Activated CD8-positive, alpha-beta memory T cell treated with anti-CD3 and anti-CD28 coated beads, Interleukin-2, amount 50 U/mL, for 24 hours (primary cell): ENCODE results near the gene SHROOM3.

Source experiments
- DNase-seq: peaks from one replicate; pipeline ENCODE4 v3.0.0-alpha.2; 2020; ENCODE audit errors: extremely low read depth

Gene SHROOM3

DNA sequence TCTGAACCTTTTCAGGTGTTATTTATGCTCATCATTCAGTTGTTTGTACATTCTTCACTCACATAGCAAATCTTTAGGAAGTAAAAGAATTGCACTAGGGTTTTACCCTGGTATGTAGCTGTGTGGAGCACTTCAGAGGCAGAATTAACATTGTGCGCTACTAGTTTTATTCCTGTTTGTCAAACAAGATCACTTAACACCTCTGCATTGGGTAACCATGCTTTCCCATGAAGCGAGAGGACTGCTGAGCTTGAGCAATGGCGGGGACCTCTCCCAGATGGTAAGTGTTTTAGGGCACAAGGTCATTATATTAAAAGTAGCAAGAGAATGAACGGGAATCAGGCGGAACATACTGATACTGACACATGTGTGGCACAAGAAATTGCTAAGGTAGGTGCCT lies 59.2 kb downstream of the SHROOM3 start:
- no peak for DNase-seq

DNA sequence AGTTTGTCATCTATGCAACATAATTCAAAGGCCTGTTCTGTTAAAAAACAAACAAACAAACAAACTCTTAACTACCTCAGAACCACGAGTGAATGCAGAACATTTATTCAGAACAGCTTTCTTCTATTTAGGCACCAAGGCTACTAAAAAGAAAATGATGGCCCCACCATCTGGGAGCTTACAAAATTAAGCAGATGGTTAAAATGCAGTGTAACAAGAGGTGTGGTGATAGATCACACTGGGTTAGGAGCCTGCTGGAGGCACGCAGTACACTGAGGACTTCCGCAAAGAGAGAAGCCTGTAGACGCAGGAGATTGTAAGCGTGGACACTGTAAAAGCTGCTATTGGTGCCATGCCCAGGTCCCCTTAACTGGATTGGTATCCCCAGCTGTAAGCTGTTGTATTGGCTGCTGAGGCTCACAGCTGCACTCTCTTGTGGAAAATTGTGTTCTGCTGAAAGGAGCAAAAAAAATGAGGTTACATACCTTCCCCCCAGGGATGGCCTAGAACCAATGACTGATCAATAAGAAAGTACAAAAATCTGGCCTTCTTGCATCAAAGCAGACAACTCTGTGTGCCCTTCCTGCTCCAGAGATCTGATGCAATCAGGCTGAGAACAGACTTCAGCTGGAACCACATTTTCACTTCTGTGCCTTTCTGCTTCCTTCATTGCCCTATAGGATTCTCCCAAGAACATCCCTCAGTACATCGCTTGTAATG lies 60.0 kb downstream of the SHROOM3 start:
- no peak for DNase-seq

DNA sequence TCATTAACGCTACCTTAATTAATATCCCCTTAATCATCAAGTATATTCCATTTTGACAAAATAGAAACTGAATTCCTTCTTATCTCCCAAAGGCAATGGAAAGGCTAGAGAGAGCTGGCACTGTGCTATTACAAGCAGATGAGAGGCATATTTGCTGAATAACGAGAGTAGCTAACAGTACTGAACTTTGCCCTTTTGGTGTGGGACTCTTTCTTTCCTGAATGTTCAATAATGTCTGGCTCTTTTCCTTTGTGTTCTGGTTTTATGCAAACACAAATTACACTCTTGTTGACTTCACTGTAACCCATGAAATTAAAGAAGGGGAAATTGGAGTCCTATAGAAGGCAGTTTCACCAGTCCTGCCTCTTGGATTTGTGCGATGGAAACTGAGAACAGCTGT lies 63.5 kb downstream of the SHROOM3 start:
- no peak for DNase-seq

DNA sequence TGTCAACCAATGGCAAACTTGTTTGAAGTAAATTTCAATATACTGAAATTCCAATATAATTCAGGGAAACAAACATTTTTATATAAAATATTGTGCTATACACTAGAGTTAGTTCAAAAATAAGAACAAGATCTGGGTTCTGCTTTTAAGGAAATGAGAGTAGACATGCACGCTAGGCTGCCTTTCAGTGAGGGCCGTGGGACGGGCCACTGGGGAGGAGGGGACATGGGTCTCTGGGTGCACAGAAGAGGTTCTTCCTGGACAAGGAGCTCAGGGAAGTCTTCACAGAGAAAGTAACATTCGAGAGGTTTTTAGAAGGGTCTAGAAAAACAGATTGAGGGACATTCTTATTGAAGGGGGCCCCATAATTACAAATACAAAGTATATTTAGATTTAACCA lies 64.4 kb downstream of the SHROOM3 start:
- DNase-seq: no peak

DNA sequence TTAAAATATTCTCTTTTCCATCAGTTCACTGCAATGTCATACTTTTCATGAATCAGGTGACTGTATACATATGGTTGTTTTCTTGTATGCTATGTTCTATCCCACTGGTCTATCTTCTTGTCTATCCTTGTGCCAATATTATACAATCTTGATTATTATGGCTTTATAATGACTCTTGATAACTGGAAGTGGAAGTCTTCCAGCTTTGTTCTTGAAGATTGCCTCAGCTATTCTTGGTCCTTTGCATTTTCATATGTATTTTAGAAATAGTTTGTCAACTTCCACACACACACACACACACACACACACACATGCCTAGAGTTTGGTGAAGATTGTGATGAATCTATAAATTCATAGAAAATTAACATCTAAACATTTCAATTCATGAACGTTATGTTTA lies 67.9 kb downstream of the SHROOM3 start:
- no peak for DNase-seq

DNA sequence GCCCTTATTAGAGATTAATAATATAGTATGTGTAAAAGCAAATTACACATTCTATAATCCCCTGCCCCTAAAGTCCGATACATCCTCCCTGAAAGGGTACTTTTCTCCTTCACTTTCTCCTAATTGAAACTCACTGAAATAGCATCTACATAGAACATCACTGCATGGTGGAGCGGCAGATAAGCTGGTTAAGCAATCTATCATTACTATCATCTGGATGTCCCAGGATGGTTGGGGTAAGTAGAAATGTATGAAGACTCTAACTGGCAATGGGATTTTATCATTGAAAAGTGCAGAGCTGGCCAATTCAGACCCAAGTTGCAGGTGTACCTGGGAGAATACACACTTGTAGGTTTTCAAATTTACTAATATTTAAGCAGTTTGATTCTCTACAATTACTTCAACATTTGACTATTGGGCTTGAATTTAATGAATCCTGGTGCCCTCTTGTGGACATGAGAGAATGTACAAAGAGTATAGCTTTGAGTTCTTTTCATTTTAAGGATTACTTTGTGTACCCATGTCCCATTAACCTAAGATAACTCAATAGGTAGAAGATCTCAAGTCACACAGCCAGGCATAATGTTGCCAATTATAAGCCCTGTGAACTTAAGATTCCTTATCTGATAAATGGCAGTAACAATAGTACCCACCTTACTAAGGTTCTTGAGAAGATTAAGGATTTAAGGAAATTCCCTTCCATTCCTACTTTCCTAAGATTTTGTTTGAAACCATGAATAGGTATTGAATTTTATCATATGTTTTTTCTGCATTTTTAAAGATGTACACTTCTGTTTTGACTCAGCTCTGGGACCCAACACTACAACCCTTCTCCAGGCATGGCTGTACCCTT lies 69.8 kb downstream of the SHROOM3 start:
- DNase-seq: no peak

DNA sequence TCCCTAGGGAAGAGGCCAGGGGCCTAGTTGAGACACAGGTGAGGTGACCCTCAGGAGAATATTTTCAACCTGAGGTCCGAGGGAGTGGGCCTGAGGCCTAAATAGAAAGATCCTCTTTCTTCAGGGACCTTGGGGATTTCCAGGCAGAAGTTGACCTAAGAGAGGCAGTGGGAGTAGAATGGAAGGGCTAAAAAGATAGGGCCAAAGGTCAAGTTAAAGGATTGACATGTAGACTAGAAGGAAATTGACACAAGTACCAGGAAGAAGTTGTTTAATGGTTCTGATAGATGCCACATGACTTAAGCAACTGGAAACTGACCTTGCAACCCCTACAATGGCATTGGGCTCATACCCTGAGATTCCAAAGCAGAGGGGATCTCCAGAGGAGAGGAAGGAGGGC lies 76.9 kb downstream of the SHROOM3 start:
- no peak for DNase-seq

DNA sequence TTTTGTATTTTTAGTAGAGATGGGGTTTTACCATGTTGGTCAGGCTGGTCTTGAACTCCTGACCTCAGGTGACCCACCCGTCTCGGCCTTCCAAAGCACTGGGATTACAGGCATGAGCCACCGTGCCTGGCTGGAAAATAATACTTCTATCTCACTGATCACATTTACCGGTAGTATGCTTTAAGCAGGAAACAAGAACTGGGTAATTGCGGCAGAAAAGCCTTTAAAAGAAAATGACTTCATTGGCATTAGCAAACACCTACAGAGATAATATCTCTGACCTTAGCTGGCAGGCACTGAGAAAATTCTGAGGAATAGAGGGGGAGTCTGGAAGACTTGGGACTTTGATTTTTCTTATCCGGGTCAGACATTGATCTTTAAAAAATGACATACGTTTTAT lies 78.5 kb downstream of the SHROOM3 start:
- no peak for DNase-seq

DNA sequence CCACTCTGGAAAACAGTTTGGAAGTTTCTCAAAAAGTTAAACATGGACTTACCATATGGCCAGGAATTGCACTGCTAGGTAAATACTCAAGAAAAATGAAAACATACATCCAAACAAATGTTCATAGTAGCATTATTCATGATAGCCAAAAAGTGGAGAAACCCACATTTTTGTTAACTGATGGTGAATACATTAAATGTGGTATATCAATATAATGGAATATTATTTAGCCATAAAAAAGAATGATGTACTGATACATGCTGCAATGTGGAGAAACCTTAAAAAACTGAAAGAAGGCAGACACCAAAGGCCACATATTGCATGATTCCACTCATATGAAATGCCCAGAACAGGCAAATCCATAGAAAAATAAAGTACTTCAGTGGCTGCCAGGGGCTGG lies 79.1 kb downstream of the SHROOM3 start:
- no peak for DNase-seq

DNA sequence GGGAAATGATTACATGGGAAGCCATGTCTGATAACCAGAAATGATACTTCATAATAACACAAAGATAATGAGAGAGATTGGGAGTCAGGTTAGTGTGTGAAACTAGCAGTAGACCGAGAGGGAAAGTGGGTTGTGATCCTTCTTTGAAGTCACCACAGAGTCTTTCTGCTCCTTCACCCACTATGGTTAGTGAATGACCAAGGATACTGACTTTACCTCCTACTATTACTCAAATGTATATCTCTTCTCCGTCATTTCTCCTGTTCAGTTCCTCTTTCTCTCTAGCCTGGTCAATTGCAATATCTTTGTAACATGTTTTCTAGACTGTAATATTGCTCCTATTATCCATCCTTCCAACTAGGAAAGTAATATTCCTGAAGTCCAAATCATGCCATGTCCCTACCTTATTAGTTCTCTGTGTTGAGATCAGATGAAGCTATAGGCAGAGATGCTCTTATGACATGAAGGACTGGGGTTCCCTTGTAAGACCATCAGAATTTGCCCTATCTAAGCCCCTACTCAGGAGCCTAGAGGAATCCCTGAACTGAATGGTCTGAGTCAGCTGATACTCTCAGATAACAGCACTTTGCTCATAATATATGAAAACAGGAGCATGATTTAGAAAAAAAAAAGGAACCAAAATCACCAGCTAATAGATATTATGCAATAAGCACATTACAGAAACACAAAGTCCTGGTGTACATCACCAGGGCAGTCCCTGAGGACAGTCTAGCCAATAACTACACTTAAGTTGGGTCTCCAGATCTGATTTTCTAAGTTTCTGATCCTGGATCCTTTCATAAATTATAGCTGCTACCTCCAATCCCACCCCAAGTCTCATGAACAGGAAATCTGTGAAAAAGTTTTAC lies 81.2 kb downstream of the SHROOM3 start:
- DNase-seq: no peak

DNA sequence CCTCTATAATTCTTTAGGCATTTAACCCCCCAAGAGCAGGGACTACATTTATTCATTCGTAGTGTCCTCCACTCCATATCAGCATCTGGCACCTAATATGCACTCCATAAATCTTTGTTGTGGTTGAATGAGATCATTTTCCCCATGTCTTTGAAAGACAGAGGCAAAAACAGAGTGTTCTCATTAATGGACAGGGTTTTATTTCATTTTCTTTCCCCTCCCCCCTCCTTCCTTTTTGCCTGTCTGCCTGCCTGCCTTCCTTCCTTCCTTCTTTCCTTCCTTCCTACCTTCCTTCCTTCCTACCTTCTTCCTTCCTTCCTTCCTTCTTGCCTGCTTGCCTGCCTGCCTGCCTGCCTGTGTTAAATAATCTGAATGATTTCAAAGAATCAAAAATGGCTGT lies 83.2 kb downstream of the SHROOM3 start:
- DNase-seq: no peak

DNA sequence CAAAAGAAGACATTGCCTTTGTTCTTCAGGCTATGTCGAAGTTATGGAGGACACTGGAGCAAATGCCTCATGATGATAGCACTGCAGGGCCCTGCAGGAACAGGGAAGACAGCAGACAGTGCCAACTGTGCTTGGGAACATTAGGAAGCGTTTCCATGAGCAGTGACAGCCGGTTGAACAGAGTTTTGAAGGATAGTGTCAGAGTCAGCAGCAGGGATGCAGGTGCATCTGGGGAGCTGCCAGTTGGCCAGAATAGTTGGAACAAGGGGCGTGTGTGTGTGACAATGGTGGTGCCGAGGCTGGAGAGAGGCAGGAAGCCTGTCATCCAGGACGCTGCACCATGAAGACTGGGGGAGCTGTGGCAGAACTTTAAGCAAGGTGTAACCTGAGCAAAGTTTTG lies 88.6 kb downstream of the SHROOM3 start:
- DNase-seq: no peak

DNA sequence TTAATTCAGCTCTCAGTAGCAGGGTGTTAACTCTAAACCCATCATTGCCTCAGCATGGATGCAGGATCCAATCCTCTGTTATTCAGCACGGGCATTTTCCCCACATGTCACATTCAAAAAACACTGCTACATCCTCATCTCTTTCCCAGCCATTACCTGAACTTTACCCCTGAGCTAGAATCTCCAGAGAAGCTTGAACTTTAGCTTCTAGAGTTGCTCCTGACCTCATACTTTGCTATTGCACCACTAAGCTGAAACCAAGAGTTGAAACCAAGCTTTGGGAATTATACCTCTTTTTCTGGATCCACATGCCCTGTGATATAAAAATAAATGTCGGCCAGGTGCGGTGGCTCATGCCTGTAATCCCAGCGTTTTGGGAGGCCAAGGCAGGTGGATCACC lies 90.7 kb downstream of the SHROOM3 start:
- DNase-seq: no peak

DNA sequence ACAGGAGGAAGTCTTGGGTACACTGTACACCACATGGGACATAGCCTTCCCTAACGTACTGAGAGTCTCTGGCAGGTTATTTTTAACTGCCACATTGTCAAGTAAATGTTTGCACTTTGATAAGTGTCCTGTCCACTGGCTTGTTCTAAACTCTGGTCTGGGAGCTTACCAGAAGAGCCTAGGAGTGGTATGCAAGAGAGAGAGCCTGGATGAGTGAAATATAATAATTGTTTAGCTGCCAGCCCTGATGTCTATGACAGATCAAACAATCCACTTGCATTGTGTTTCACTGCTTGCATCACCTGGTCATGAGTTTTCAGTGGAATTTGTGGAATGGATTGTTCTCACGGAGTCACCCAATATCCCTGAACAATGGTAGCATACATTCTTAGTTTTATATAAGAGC lies 91.6 kb downstream of the SHROOM3 start:
- no peak for DNase-seq

DNA sequence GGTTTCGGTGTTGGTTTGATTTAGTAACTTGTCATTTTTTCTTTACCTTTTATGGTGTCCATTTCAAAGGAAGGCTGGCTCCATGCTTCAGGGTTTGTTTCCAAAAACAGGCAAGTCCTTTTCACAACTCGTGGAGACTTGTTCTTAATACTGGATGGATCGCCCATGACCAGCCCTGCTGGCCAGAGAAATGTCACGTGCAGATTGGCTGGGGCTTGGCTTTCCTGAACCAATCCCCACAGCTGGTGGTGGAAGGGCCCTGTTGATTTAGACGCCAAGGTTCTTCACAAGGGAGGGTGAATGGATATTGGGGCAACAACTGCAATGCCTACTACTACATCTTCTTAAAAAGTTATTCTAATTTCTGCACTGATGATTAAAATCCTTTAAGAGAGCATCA lies 92.6 kb downstream of the SHROOM3 start:
- no peak for DNase-seq

DNA sequence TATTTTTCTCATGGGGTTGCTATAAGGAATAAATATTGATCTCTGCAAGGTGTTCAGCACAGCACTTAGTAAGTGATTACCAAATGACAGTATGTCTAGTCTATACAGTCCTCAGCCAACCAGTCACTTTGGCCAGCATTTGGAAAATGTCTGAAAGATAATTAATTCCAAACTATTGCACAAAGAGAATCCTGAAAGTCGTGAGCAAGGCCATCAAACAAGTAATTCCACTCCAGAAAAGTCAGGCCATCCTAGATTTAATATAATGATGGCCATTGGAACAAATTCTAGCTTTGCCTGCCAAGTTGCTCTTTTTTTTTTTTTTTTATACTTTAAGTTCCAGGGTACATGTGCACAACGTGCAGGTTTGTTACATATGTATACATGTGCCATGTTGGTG lies 96.6 kb downstream of the SHROOM3 start:
- no peak for DNase-seq

DNA sequence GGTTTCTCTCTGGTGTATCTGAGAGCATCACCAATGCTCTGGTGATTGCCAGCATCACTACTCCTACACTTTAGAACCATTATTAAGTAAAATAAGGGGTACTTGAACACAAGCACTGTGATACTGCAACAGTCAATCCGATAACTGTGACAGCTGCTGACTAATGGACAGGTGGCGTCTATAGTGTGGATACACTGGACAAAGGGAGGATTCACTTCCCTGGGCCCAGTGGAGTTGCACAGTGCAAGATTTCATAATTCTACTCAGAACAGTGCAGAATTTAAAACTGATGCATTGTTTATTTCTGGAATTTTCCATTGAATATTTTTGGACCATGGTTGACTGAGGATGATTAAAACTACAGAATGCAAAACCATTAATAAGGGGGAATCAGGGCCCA lies 97.8 kb downstream of the SHROOM3 start:
- DNase-seq: no peak

DNA sequence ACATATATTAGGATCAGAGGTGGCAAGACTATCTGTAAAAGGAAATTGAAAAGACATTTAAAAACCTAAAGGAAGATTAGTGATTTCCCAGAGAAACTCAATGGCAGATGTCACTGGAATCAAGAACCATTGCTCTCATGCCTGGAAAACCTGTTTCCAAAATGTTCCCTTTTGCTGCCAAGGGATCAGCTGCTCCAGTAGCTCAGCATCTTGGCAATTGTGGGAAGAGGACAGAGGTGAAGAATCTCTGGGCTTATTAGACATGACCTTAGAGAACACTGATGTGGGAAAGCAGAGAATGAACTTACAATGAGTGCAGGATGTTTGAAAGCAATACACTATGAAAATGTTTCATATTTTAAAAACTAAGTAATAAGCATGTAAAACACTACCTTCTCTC lies 98.3 kb downstream of the SHROOM3 start:
- no peak for DNase-seq

DNA sequence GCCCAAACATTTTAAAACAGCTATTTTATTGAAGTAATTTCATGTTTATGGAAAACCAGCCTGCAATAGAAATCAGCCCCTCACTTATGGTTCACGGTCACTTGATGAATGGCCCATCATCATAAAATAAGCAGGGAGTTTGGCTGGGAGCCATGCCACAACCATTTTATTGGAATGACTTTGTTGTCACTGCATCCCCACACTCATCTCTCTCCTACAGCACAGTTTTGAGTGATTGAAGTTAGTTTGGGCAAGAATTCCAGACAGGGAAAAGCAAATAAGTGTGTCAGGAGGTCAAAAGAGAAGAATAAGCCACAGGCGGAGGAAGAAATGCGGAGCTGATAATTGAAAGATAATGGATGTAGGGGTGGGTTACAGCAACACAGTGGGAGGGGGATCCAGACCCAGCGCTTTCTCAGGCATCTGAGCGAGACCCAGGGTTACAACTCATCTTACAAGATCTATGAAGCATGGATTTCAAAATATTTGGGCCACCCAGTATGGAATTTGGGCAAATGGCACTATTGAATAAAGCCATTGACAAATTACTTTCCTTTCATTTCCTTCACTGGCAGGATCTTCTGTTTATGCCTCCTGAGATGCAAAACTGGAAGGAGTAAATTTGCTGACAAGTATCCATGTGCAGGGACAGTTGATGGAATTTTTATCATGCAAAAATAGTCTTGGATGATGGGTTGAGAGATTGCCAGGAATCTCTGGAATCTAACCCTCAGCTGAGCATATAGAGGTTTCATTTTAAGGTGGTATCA lies 100.8 kb downstream of the SHROOM3 start:
- no peak for DNase-seq

DNA sequence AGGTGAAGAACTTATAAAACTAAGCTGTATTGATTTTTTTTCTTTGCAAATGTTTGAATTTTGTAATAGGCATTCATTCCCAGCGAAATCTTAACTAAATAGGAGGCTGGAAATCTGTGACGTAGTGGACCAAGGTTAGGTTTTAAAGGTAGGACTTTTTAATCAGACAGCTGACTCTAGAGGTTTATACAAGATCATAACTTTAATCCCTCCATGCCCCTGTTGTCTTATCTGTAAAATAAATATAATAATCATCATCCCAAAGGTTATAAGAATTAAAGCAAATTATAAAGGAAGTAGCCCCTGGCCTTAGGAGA lies 101.3 kb downstream of the SHROOM3 start:
- no peak for DNase-seq

DNA sequence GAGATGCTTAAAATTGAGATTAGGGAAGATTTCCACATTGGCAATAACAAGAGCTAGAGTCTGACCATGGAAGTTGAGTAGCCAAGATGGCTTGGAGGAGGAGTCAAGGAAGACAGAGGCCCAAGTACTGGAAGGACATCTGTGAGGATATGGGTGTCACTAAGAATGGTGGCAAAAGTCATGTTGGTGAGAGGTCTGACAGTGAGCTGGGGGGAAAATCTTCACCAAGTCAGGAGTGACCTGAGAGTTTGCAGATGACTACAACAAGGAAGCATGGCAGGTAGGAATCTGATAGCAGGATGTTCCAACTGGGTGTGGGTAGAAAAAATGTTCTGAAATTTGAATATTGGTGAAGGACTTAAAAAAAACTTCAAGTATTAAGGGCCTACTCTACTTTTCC lies 103.3 kb downstream of the SHROOM3 start:
- no peak for DNase-seq

DNA sequence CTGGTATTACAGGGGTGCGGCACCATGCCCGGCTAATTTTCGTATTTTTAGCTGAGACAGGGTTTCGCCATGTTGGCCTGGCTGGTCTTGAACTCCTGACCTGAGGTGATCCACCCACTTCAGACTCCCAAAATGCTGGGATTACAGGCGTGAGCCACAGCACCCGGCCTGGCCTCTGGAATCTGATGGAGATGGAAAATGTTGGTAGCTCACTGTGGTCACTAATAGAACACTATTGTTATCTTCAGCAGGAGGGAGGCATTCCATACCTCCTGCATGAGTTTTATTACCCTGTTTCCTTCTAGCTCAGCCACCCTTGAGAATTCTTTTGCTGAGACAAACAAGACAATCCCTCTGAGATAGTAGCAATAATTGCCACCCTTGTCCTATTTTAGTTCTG lies 105.0 kb downstream of the SHROOM3 start:
- no peak for DNase-seq
